ENCODE data around the gene TAT.
"Not testable (repeated sequence)": the region's sequence is repeated elsewhere in the genome, so short reads cannot be mapped to it uniquely, and the experiment has no call there.

TAT gene

GRCh38 chr16:71576971-71577370 is at the start of gene TAT:
Gene TAT, minus strand, starts transcription at chr16:71577092. Its CDS starts 677 bp downstream, at chr16:71576415.
- no peak for DNase-seq (ENCODE audit: low read depth in 1 of 2, low spot score in 1 of 2)

DNA sequence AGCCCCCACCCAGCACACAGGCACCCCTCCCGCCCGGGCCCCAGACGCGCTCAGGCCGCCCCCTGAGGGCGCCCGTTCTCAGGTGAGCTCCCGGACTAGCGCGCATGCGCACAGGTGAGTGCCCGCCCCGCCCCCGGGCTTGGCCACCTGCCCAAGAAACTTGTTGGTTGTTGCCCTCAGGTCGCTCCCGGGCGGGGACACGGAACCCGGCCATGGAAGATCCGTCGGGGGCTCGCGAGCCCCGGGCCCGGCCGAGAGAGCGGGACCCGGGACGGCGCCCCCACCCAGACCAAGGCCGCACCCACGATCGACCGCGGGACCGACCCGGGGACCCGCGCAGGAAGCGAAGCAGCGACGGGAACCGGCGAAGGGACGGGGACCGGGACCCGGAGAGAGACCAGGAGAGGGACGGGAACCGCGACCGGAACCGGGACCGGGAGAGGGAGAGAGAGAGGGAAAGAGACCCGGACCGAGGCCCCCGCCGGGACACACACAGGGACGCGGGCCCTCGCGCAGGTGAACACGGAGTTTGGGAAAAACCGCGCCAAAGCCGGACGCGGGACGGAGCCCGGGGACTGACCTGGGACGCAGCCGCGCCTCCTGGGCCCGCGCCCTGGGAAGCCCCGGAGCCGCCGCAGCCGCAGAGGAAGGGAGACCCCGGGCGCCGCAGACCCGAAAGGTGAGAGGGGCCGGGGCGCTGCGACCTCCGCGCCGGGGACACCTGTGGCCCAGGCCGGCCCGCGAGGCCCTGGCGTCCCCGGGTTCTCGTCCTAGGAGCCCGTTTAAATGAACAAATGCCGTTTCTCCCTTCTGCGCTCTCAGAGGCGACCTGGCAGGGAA is 49.3 kb upstream of the TAT start, which contains the start of gene MARVELD3:
Gene MARVELD3 (plus strand): TSS at position 167 of the 840 bp plus-strand sequence. CDS start 46 bp downstream, at position 213.
- DNase-seq (ENCODE audit: low read depth in 1 of 2, low spot score in 1 of 2) = no peak

DNA sequence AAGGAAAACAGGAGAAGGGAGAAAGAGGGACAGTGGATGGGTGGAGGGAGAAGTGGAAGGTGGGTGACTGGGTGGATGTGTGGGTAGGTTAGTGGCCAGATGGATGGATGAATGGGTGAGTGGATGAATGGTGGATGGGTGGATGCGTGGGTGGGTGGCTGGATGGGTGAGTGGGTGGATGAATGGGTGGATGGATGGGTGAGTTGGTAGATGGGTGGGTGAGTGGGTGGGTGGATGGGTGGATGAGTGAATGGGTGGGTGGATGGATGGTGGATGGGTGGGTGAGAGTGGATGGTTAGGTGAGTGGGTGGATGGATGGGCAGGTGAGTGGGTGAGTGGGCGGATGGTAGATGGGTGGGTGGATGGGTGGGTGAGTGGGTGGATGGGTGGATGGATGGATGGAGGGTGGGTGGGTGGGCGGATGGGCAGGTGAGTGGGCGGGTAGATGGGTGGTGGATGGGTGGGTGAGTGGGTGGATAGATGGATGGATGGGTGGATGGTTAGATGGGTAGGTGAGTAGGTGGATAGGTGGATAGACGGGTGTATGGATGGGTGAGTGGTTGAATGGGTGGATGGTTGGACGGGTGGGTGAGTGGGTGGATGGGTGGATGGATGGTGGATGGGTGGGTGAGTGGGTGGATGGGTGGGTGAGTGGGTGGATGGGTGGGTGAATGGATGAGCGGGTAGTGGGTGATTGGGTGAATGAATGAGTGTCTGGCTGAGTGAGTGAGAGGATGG is 48.4 kb upstream of the TAT start:
- no peak for DNase-seq (ENCODE audit: low read depth in 1 of 2, low spot score in 1 of 2)

DNA sequence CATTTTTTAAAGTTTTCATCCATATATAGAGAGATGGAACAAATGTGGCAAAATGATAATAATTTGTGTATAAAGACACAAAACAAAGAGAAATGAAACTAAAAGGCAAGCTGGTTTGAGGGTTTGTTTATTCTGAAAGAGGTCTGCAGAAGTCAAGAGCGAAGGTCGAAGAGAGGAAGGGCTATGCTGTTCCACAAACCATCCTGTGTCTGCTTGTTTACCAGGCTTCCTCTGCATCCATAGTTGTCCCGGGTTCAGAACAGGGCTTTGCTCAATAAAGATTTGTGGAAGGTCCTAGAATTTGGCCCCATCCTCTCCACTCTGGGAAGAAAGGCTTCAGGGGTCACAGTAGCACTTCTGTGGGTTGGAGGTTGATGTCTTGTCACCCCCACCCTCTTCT is 46.7 kb upstream of the TAT start:
- no peak for DNase-seq (ENCODE audit: low read depth in 1 of 2, low spot score in 1 of 2)

- DNase-seq (ENCODE audit: low read depth in 1 of 2, low spot score in 1 of 2) = no peak
Observed at GRCh38 chr16:71622088-71622487, 45.2 kb upstream of the TAT start.

DNA sequence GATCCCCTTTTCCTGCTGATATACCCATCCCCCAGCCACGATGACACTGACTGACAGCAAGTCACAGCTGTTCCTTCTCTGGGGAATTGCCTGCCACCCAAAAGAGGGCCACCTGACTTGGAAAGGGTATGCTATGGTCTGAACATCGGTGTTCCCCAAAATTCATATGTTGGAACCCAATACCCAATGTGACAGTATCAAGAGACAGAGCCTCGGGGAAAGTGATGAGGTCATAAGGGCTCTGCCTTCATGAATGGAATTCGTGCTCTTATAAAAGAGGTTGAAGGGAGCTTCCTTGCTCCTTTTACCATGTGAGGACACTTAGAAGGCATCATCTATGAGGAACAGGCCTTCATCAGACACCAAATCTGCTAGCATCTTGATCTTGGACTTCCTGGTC is 41.5 kb upstream of the TAT start:
- DNase-seq (ENCODE audit: low read depth in 1 of 2, low spot score in 1 of 2) = no peak

- not testable (repeated sequence) for DNase-seq (ENCODE audit: low read depth in 1 of 2, low spot score in 1 of 2)
Observed at GRCh38 chr16:71614956-71615355, 38.1 kb upstream of the TAT start.

- DNase-seq (ENCODE audit: low read depth in 1 of 2, low spot score in 1 of 2) = peak; percentile 56 to 71
Observed at GRCh38 chr16:71610936-71611871, 34.3 kb upstream of the TAT start.

GRCh38 chr16:71610447-71610846 is 33.6 kb upstream of the TAT start:
- DNase-seq (ENCODE audit: low read depth in 1 of 2, low spot score in 1 of 2) = no peak

DNA sequence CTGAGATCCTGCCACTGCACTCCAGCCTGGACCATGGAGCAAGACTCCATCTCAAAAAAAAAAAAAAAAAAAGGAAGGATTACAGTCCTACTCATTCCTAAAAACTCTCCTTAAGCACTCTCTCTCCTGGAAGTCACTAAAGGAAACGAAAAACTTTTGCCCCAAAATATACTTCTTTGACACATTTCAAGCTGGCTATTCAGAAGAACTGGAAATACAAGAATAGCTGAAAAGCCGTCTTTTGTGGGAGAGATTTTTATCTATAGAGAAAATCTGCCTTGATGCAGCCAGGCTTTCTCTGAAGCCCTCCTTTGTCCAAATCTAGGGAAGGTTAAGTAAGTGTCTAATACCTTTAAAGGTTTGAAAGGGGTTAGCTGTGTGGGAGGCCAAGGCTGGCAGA is 32.2 kb upstream of the TAT start:
- no peak for DNase-seq (ENCODE audit: low read depth in 1 of 2, low spot score in 1 of 2)

DNA sequence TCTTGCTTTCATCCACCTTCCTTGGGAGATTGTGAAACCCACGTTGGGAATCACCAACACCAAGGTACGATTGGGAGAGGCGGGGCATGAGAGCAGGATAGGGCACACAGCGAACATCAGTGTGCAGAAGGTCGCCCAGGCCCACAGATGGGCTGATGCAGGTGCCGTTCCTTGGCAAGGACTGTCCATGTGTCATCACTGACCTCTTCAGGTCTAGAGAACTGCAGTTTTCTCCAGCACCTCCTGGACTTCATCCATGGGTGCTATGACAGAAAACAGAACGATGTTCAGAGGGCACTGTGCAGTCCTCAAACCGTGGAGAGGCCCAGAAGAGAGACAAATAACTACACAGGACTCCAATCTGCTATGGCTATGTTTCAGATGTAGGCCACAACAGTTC is 23.9 kb upstream of the TAT start:
- no peak for DNase-seq (ENCODE audit: low read depth in 1 of 2, low spot score in 1 of 2)

- DNase-seq (ENCODE audit: low read depth in 1 of 2, low spot score in 1 of 2) = not testable (repeated sequence)
Observed at GRCh38 chr16:71598426-71598825, 21.5 kb upstream of the TAT start.

DNA sequence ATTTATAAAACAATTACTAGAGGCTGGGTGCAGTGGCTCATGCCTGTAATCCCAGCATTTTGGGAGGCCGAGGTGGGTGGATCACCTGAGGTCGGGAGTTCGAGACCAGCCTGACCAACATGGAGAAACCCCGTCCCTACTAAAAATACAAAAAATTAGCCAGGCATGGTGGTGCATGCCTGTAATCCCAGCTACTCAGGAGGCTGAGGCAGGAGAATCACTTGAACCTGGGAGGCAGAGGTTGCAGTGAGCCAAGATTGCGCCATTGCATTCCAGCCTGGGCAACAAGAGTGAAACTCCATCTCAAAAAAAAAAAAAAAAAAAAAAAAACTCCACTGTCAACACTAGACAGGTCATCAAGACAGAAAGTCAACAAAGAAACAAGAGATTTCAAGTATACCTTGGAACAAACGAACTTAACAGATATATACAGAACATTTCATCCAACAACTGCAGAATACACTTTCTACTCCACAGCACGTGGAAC is 18.5 kb upstream of the TAT start:
- not testable (repeated sequence) for DNase-seq (ENCODE audit: low read depth in 1 of 2, low spot score in 1 of 2)

DNA sequence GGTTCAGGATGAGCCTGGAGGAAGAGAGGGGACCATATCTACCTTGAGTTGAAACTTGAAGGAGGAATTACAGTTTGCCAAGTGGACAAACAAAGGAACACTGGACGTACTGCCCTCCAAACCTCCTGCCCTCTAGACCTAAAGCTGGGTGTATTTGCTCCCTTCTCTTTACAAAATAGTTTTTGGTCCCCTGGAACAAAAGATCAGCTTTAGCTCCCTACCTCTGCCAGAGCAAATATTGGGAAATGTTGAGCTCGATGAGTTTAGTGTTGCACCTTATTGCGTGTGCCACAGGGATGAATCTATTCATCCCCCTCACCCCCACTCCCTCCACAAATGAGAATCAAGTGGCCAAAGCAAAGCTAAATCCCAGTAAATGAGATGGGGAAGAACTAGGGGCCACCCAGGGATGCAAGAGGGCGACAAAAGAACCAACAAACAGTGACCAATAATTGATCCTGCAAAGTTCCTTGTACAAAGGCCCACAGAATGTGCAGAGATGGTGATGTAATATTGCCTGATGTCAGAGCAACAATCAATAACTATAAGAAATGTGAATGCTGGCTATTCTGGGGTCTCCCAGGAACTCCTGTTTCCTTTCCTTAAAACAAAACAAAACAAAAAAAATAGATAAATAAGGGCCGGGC is 17.2 kb upstream of the TAT start:
- DNase-seq (ENCODE audit: low read depth in 1 of 2, low spot score in 1 of 2) = no peak

GRCh38 chr16:71593048-71593999 is 16.4 kb upstream of the TAT start:
- DNase-seq (ENCODE audit: low read depth in 1 of 2, low spot score in 1 of 2) = no peak

DNA sequence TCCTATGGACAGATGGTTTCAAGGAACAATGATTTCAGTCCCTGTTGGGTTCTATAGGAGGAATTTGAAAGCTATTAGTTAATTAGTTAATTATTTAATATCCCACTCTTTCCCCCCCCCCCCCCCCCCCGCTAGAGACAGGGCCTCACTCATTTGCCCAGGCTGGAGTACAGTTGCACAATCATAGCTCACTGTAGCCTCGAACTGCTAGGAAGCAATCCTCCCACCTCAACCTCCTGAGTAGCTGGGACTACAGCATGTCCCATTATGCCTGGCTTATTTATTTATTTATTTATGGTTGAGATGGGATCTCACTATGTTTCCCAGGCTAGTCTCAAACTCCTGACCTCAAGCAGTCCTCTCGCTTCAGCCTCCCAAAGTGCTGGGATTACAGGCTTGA is 15.0 kb upstream of the TAT start:
- DNase-seq (ENCODE audit: low read depth in 1 of 2, low spot score in 1 of 2) = no peak

DNA sequence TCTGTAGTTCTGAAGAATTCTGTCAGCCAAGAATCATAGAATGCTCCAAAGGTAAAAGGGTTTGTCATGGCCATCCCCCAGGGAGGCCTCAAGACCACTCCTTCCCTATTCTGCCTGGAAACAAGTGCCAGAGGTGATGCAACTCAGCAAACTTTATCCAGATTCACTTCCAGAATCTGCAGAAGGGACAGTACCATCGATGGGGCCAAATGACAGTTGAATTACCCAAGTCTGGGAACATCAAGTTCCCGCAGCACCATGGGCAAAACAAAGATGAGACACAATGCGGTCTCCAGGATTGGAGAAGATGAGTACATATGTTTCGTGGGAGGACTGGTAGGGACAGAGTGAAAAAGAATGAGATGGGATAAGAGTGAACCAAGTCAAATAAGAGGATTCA is 13.7 kb upstream of the TAT start:
- no peak for DNase-seq (ENCODE audit: low read depth in 1 of 2, low spot score in 1 of 2)

DNA sequence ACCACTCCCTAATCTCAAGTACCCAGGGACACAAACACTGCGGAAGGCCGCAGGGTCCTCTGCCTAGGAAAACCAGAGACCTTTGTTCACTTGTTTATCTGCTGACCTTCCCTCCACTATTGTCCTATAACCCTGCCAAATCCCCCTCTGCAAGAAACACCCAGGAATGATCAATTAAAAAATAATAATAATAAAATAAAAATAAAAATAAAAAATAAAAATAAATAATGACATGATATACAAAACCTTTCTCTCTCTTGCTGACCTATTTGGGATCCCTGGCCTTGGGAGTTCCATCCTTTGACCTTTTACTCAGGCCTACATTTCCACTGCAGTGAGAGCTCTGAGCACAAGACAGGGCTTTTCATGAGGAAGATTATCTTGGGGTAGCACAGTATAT is 13.2 kb upstream of the TAT start:
- DNase-seq (ENCODE audit: low read depth in 1 of 2, low spot score in 1 of 2) = not testable (repeated sequence)

DNA sequence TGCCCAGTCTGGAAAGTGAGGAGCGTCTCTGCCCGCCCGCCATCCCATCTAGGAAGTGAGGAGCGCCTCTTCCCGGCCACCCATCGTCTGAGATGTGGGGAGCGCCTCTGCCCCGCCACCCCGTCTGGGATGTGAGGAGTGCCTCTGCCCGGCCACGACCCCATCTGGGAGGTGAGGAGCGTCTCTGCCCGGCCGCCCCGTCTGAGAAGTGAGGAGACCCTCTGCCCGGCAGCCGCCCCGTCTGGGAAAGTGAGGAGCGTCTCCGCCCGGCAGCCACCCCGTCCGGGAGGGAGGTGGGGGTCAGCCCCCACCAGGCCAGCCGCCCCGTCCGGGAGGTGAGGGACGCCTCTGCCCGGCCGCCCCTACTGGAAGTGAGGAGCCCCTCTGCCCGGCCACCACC is 12.4 kb upstream of the TAT start:
- not testable (repeated sequence) for DNase-seq (ENCODE audit: low read depth in 1 of 2, low spot score in 1 of 2)
